MM.1S (cell line): ENCODE measurements around the gene GLCE.

ENCODE experiments used
- DNase-seq: peaks from one replicate; pipeline ENCODE4 v3.0.0-alpha.2; 2015
- H2AFZ ChIP-seq: fragments of 300-600 bp; sonication (generic); 2 replicates; pipeline ENCODE4 v1.6.0; 2016; ENCODE audit warnings: antibody characterized with exemption, low read length
- H3F3A ChIP-seq: fragments of 300-600 bp; sonication (generic); 2 replicates; pipeline ENCODE4 v1.6.1; 2016; ENCODE audit warnings: mild to moderate bottlenecking, antibody characterized with exemption, low read length, moderate library complexity, mixed read lengths; ENCODE audit not compliant: insufficient read depth
- H3K27ac ChIP-seq: fragments of 300-600 bp; sonication (generic); 2 replicates; pipeline ENCODE4 v1.5.1; 2016; ENCODE audit warnings: mild to moderate bottlenecking, low read length
- H3K27me3 ChIP-seq: fragments of 300-600 bp; sonication (generic); replicated peaks from 2 replicates; pipeline ENCODE4 v1.6.0; 2016; ENCODE audit warnings: low read length; ENCODE audit not compliant: insufficient read depth
- H3K36me3 ChIP-seq: fragments of 300-600 bp; sonication (generic); replicated peaks from 2 replicates; pipeline ENCODE4 v1.6.1; 2016; ENCODE audit warnings: mild to moderate bottlenecking, low read length, mixed read lengths; ENCODE audit not compliant: insufficient read depth
- H3K4me1 ChIP-seq: fragments of 300-600 bp; sonication (generic); 2 replicates; pipeline ENCODE4 v1.6.1; 2016; ENCODE audit warnings: low read length, mixed read lengths
- H3K4me2 ChIP-seq: fragments of 300-600 bp; sonication (generic); 2 replicates; pipeline ENCODE4 v1.6.0; 2016; ENCODE audit warnings: low read depth, low read length
- H3K4me3 ChIP-seq: fragments of 300-600 bp; sonication (generic); 2 replicates; pipeline ENCODE4 v1.5.1; 2016; ENCODE audit warnings: low read length, mixed read lengths
- H3K79me2 ChIP-seq: fragments of 300-600 bp; sonication (generic); 2 replicates; pipeline ENCODE4 v1.6.1; 2016; ENCODE audit warnings: mixed run types, low read length, mixed read lengths
- H3K9ac ChIP-seq: fragments of 300-600 bp; sonication (generic); 2 replicates; pipeline ENCODE4 v1.6.1; 2016; ENCODE audit warnings: low read length, mixed read lengths
- H3K9me2 ChIP-seq: fragments of 300-600 bp; sonication (generic); replicated peaks from 2 replicates; pipeline ENCODE4 v1.6.1; 2016; ENCODE audit warnings: mild to moderate bottlenecking, low read length, mixed read lengths; ENCODE audit not compliant: insufficient read depth
- H3K9me3 ChIP-seq: fragments of 300-600 bp; sonication (generic); replicated peaks from 2 replicates; pipeline ENCODE4 v1.6.1; 2016; ENCODE audit warnings: mild to moderate bottlenecking, low read length, mixed read lengths; ENCODE audit not compliant: insufficient read depth
- H4K20me1 ChIP-seq: fragments of 300-600 bp; sonication (generic); 2 replicates; pipeline ENCODE4 v1.6.1; 2016; ENCODE audit warnings: mild to moderate bottlenecking, low read length, moderate library complexity, mixed read lengths; ENCODE audit not compliant: insufficient read depth
- EZH2 ChIP-seq: fragments of 300-600 bp; sonication (generic); optimal IDR thresholded peaks from 2 replicates; pipeline ENCODE3; 2017; ENCODE audit warnings: low read depth, mild to moderate bottlenecking, antibody characterized with exemption, low read length, mixed read lengths
- EZH2phosphoT487 ChIP-seq: fragments of 300-600 bp; sonication (generic); IDR thresholded peaks from 2 replicates; pipeline ENCODE4 v1.6.1; 2018; ENCODE audit warnings: antibody characterized with exemption, low read length
- TF ChIP-seq, protein P1 (sequence below): fragments of 300-600 bp; sonication (generic); IDR thresholded peaks from 2 replicates; pipeline ENCODE4 v1.5.1; 2016; ENCODE audit warnings: antibody characterized with exemption, low read length, mixed read lengths

Gene GLCE

DNA sequence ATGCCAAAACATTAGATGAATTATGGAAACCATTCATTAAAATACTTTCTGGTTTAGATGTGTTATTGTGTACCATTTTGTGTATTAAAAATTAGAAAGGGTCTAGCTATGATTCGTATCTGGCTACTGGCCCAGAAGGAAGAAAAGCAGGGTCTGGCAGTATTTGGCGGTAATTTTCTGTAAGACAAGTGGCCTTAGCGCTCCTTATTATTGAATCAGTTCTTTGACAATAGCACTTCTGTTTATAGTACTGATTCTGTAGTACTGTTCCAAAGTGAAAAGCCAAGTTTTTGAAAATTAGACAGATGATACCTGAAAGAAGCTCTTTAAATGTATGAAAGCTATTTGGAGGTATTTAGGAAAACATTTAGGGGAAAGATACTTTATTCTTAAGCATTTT is 10.2 kb downstream of the GLCE start:
- H3F3A ChIP-seq = no peaks in the 10 kb centered on the region
- TF ChIP-seq EZH2 (no peak), EZH2phosphoT487 (no peak)
- TF ChIP-seq, protein P1, sequence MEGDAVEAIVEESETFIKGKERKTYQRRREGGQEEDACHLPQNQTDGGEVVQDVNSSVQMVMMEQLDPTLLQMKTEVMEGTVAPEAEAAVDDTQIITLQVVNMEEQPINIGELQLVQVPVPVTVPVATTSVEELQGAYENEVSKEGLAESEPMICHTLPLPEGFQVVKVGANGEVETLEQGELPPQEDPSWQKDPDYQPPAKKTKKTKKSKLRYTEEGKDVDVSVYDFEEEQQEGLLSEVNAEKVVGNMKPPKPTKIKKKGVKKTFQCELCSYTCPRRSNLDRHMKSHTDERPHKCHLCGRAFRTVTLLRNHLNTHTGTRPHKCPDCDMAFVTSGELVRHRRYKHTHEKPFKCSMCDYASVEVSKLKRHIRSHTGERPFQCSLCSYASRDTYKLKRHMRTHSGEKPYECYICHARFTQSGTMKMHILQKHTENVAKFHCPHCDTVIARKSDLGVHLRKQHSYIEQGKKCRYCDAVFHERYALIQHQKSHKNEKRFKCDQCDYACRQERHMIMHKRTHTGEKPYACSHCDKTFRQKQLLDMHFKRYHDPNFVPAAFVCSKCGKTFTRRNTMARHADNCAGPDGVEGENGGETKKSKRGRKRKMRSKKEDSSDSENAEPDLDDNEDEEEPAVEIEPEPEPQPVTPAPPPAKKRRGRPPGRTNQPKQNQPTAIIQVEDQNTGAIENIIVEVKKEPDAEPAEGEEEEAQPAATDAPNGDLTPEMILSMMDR = no peak
- H3K4me2 ChIP-seq = no peak overlapping the region
- H3K27me3 ChIP-seq = no peaks in the 10 kb centered on the region
- DNase-seq = no peak
- H3K79me2 ChIP-seq = no peaks in the 10 kb centered on the region
- no peak overlapping the region for H2AFZ ChIP-seq
- no peak overlapping the region for H3K4me3 ChIP-seq
- H3K9me2 ChIP-seq = no peaks in the 10 kb centered on the region
- no peaks in the 10 kb centered on the region for H3K36me3 ChIP-seq
- no peaks in the 10 kb centered on the region for H3K4me1 ChIP-seq
- H3K9ac ChIP-seq = no peak overlapping the region
- H3K9me3 ChIP-seq = no peaks in the 10 kb centered on the region
- no peaks in the 10 kb centered on the region for H4K20me1 ChIP-seq
- H3K27ac ChIP-seq = no peak overlapping the region

DNA sequence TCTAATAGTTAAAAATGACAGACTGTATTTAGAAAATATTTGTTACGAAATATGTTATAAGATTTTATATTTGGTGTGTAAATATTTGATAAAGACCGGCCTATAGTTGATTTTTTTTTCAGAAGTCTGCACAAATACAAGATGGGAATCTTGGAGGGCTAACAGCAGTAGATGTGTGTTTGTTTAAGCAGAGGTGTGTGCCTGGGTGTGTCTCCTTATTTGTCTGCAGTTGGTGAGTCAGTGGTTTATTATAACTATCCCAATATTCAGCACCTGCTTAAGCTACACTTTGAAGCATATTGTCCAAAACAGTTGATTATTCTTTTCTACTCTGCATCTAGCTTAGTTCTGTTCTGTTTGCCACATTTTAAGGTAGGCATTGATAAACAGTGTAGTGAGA is 12.4 kb downstream of the GLCE start:
- no peak overlapping the region for H3K4me3 ChIP-seq
- no peaks in the 10 kb centered on the region for H3K79me2 ChIP-seq
- H2AFZ ChIP-seq = no peak overlapping the region
- no peaks in the 10 kb centered on the region for H3K36me3 ChIP-seq
- H3K27me3 ChIP-seq = no peaks in the 10 kb centered on the region
- H3F3A ChIP-seq = no peaks in the 10 kb centered on the region
- TF ChIP-seq, protein P1 = no peak
- no peak for TF ChIP-seq EZH2phosphoT487
- TF ChIP-seq EZH2 = no peak
- H3K4me2 ChIP-seq = no peak overlapping the region
- no peak overlapping the region for H3K27ac ChIP-seq
- no peak overlapping the region for H3K9ac ChIP-seq
- no peak for DNase-seq
- no peaks in the 10 kb centered on the region for H3K9me3 ChIP-seq
- no peaks in the 10 kb centered on the region for H3K4me1 ChIP-seq
- H4K20me1 ChIP-seq = no peaks in the 10 kb centered on the region
- H3K9me2 ChIP-seq = no peaks in the 10 kb centered on the region

DNA sequence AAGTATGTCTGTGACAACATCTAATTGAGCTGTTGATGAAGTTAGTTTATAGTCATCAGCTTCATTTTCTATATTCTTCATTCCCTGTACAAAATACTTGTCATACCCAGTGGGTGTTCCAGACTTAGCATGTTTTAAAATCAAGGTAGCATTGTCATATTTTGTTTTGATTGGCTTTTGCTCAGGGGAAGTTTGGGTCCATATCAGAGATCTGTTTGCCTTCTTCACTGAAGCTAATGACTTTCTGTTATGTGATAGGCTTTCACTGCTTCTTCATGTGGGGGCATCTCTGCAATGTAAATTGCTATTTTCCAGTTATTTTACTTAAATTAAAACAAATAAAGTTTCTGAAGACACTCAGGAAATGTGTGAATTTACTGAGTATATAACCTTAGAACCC is 15.1 kb downstream of the GLCE start:
- Histone ChIP-seq H2AFZ (no peak overlapping the region), H3K36me3 (no peaks in the 10 kb centered on the region), H3K4me1 (no peaks in the 10 kb centered on the region), H3K9me2 (no peaks in the 10 kb centered on the region), H4K20me1 (no peaks in the 10 kb centered on the region), H3K27ac (no peak overlapping the region), H3K27me3 (no peaks in the 10 kb centered on the region), H3K4me2 (no peak overlapping the region), H3F3A (no peaks in the 10 kb centered on the region), H3K79me2 (no peaks in the 10 kb centered on the region), H3K9ac (no peak overlapping the region), H3K9me3 (no peaks in the 10 kb centered on the region), H3K4me3 (no peak overlapping the region)
- TF ChIP-seq EZH2 (no peak), EZH2phosphoT487 (no peak)
- TF ChIP-seq, protein P1 = no peak
- no peak for DNase-seq

DNA sequence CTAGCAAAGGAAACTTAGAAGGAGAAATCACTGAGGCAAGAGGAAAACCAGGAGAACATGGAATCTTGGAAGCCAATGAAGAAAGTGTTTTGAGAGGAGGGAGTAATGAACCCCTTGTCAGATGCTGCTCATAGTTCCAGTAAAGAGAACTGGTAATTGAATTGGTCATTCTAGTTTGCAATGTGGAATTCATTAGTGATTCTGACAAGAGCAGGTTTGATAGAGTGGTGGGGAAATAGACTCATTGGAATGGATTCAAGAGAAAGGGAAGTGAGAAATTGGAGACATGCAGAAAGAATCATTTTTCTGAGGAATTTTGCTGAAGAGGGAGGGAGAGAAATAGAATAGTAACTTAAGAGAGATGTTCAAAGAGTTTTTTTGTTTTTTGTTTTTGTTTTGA is 21.0 kb downstream of the GLCE start:
- Histone ChIP-seq H3K79me2 (no peaks in the 10 kb centered on the region), H3K36me3 (no peaks in the 10 kb centered on the region), H3K4me2 (no peak overlapping the region), H4K20me1 (no peaks in the 10 kb centered on the region), H2AFZ (no peak overlapping the region), H3K9me3 (no peaks in the 10 kb centered on the region), H3K27me3 (no peaks in the 10 kb centered on the region), H3K27ac (no peak overlapping the region), H3F3A (no peaks in the 10 kb centered on the region), H3K9me2 (no peaks in the 10 kb centered on the region), H3K9ac (no peak overlapping the region), H3K4me3 (no peak overlapping the region), H3K4me1 (no peaks in the 10 kb centered on the region)
- no peak for DNase-seq
- TF ChIP-seq EZH2 (no peak), EZH2phosphoT487 (no peak)
- TF ChIP-seq, protein P1 = no peak
